ENCODE measurements around the gene PKN1.
"Not testable (repeated sequence)": the region's sequence is repeated elsewhere in the genome, so short reads cannot be mapped to it uniquely, and the experiment has no call there.

Gene PKN1

GRCh38 chr19:14492756-14493337 lies 59.7 kb downstream of the PKN1 start:
- DNase-seq, result no peak

GRCh38 chr19:14494411-14494810 lies 61.3 kb downstream of the PKN1 start:
- no peak for DNase-seq

GRCh38 chr19:14494910-14495671 lies 62.0 kb downstream of the PKN1 start:
- DNase-seq, result no peak

- DNase-seq, result no peak
These were observed 62.5 kb downstream of the PKN1 start for GRCh38 chr19:14495672-14496028.

GRCh38 chr19:14496029-14496833 lies 63.1 kb downstream of the PKN1 start, which contains the start of gene GIPC1:
GIPC1 (minus strand) TSS chr19:14496127; CDS start chr19:14482976, 13,151 bp downstream.
- DNase-seq, result peak; percentile 85

GRCh38 chr19:14496834-14497227 lies 63.7 kb downstream of the PKN1 start:
- DNase-seq, result no peak

- DNase-seq, result no peak
These were observed 64.3 kb downstream of the PKN1 start for GRCh38 chr19:14497228-14497921.

- DNase-seq, result no peak
These were observed 69.4 kb downstream of the PKN1 start for GRCh38 chr19:14502334-14503092.

- DNase-seq, result no peak
These were observed 70.2 kb downstream of the PKN1 start for GRCh38 chr19:14503285-14503684.

GRCh38 chr19:14504575-14504974 lies 71.5 kb downstream of the PKN1 start:
- DNase-seq, result not testable (repeated sequence)

- no peak for DNase-seq
These were observed 72.6 kb downstream of the PKN1 start for GRCh38 chr19:14505488-14506239.

GRCh38 chr19:14507704-14508542 lies 74.8 kb downstream of the PKN1 start:
- no peak for DNase-seq

- DNase-seq, result no peak
These were observed 77.5 kb downstream of the PKN1 start for GRCh38 chr19:14510311-14511228.

- no peak for DNase-seq
These were observed 78.1 kb downstream of the PKN1 start for GRCh38 chr19:14511229-14511593.

GRCh38 chr19:14512406-14512961 lies 79.4 kb downstream of the PKN1 start:
- DNase-seq, result no peak

GRCh38 chr19:14514215-14514863 lies 81.2 kb downstream of the PKN1 start:
- no peak for DNase-seq

GRCh38 chr19:14515501-14516047 lies 82.5 kb downstream of the PKN1 start:
- DNase-seq, result no peak

- no peak for DNase-seq
These were observed 83.0 kb downstream of the PKN1 start for GRCh38 chr19:14516048-14516534.
